ENCODE measurements around the gene FRMD6. TPM values are rescaled to one million over a fixed set of nuclear protein-coding genes. Genes with fewer than 3 reads are reported as not detected.

FRMD6 gene
- total and polyA plus RNA-seq, 9 of the 15 experiments (the other 6 are each of a cell fraction or from before 2014, with no cell fraction given), result 0.11 to 0.92 (median 0.53) TPM

DNA sequence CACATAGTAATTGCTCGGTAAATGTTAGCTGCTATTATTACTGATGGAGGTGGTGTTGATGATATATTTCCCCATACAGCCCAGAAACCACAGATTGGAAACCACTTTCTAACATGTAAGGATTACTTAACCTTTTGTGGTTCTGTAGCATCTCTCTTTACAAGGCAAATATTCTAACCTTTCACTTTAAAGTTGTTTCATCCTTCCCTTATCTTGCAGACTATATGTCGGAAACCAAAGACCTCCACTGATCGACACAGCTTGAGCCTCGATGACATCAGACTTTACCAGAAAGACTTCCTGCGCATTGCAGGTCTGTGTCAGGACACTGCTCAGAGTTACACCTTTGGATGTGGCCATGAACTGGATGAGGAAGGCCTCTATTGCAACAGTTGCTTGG lies 75.8 kb downstream of the FRMD6 start:
- H2AFZ ChIP-seq (ENCODE audit: low read depth, low read length), result no peak overlapping the region
- ATAC-seq (no peak), FAIRE-seq (no peak), DNase-seq (ENCODE audit: extremely low read depth in 1 of 4, low spot score in 3 of 4) (no peak)
- H4K20me1 ChIP-seq (replicated peaks; ENCODE audit: control insufficient read depth, insufficient read depth, low read length), result no peaks in the 10 kb centered on the region
- intact Hi-C loops (cut with micrococcal nuclease), result no loop called here
- H3K27ac ChIP-seq (ENCODE audit: extremely low read depth, low read depth, low read length), result no peak overlapping the region
- WGBS (ENCODE audit: insufficient coverage, low coverage, missing lambda C conversion rate), result 0% methylated on average over 5 of the region's 5 CpGs
- H3K4me1 ChIP-seq (replicated peaks in 1 of 2; ENCODE audit: control insufficient read depth in 2 of 2, insufficient read depth in 2 of 2, low read length in 2 of 2), result no peaks in the 10 kb centered on the region
- in situ Hi-C loops (cut with MboI), result no loop called here
- no peaks in the 10 kb centered on the region for H3K79me2 ChIP-seq (ENCODE audit: control insufficient read depth, insufficient read depth, low read length)
- no peaks in the 10 kb centered on the region for H3K9me1 ChIP-seq (ENCODE audit: control insufficient read depth, insufficient read depth, low read length)
- no peak overlapping the region for H3K4me2 ChIP-seq (ENCODE audit: insufficient read depth, low read length)
- CTCF ChIA-PET (ENCODE audit: low intra/inter-chr PET ratio), result no interaction called here
- no TSS peak for BruUV-seq (replicated peaks)
- POLR2A ChIA-PET, result no interaction called here
- H3K9ac ChIP-seq (ENCODE audit: insufficient read depth in 1 of 2, low read depth in 2 of 2, low read length in 2 of 2), result no peak overlapping the region
- no peaks in the 10 kb centered on the region for H3K9me3 ChIP-seq (replicated peaks; ENCODE audit: control insufficient read depth, insufficient read depth, low read depth, low read length)
- no peaks in the 10 kb centered on the region for H3K36me3 ChIP-seq (ENCODE audit: control insufficient read depth, insufficient read depth, low read length)
- H3K27me3 ChIP-seq (ENCODE audit: control insufficient read depth in 2 of 2, insufficient read depth in 2 of 2, low read length in 2 of 2), result no peaks in the 10 kb centered on the region
- no peak overlapping the region for H3K4me3 ChIP-seq
- TF ChIP-seq RBBP5 (IDR thresholded peaks at IDR 0.05; ENCODE audit: borderline replicate concordance, insufficient read depth, low read length, poor library complexity, severe bottlenecking) (no peak), STAT5B (CRISPR knock-in tag; IDR thresholded peaks at IDR 0.05) (no peak), ZNF696 (CRISPR knock-in tag; conservative IDR thresholded peaks at IDR 0.05) (no peak), ZNF780A (CRISPR knock-in tag; IDR thresholded peaks at IDR 0.05) (no peak), POLR2H (tag; IDR thresholded peaks at IDR 0.05; ENCODE audit: low read depth) (no peak), GTF2E2 (tag; IDR thresholded peaks at IDR 0.05) (no peak), ZNF830 (CRISPR knock-in tag; IDR thresholded peaks at IDR 0.05) (no peak), ZNF143 (CRISPR knock-in tag; IDR thresholded peaks at IDR 0.05) (no peak), ZFP30 (CRISPR knock-in tag; IDR thresholded peaks at IDR 0.05; ENCODE audit: borderline replicate concordance) (no peak), SPI1 (IDR thresholded peaks at IDR 0.05; ENCODE audit: borderline replicate concordance, low read depth, low read length) (no peak), PYGO2 (tag; IDR thresholded peaks at IDR 0.05) (no peak)
- TF ChIP-seq, protein P1, sequence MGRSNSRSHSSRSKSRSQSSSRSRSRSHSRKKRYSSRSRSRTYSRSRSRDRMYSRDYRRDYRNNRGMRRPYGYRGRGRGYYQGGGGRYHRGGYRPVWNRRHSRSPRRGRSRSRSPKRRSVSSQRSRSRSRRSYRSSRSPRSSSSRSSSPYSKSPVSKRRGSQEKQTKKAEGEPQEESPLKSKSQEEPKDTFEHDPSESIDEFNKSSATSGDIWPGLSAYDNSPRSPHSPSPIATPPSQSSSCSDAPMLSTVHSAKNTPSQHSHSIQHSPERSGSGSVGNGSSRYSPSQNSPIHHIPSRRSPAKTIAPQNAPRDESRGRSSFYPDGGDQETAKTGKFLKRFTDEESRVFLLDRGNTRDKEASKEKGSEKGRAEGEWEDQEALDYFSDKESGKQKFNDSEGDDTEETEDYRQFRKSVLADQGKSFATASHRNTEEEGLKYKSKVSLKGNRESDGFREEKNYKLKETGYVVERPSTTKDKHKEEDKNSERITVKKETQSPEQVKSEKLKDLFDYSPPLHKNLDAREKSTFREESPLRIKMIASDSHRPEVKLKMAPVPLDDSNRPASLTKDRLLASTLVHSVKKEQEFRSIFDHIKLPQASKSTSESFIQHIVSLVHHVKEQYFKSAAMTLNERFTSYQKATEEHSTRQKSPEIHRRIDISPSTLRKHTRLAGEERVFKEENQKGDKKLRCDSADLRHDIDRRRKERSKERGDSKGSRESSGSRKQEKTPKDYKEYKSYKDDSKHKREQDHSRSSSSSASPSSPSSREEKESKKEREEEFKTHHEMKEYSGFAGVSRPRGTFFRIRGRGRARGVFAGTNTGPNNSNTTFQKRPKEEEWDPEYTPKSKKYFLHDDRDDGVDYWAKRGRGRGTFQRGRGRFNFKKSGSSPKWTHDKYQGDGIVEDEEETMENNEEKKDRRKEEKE (IDR thresholded peaks at IDR 0.05; ENCODE audit: borderline replicate concordance in 1 of 2, control insufficient read depth in 1 of 2, low read depth in 2 of 2, low read length in 1 of 2), result no peak
- TF ChIP-seq, protein P2, sequence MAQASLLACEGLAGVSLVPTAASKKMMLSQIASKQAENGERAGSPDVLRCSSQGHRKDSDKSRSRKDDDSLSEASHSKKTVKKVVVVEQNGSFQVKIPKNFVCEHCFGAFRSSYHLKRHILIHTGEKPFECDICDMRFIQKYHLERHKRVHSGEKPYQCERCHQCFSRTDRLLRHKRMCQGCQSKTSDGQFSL (CRISPR knock-in tag; IDR thresholded peaks at IDR 0.05), result no peak
- TF ChIP-seq, protein P2 (tag; IDR thresholded peaks at IDR 0.05), result no peak
- TF ChIP-seq, protein P3, sequence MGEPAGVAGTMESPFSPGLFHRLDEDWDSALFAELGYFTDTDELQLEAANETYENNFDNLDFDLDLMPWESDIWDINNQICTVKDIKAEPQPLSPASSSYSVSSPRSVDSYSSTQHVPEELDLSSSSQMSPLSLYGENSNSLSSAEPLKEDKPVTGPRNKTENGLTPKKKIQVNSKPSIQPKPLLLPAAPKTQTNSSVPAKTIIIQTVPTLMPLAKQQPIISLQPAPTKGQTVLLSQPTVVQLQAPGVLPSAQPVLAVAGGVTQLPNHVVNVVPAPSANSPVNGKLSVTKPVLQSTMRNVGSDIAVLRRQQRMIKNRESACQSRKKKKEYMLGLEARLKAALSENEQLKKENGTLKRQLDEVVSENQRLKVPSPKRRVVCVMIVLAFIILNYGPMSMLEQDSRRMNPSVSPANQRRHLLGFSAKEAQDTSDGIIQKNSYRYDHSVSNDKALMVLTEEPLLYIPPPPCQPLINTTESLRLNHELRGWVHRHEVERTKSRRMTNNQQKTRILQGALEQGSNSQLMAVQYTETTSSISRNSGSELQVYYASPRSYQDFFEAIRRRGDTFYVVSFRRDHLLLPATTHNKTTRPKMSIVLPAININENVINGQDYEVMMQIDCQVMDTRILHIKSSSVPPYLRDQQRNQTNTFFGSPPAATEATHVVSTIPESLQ (CRISPR knock-in tag; IDR thresholded peaks at IDR 0.05), result no peak
- TF ChIP-seq, protein P4, sequence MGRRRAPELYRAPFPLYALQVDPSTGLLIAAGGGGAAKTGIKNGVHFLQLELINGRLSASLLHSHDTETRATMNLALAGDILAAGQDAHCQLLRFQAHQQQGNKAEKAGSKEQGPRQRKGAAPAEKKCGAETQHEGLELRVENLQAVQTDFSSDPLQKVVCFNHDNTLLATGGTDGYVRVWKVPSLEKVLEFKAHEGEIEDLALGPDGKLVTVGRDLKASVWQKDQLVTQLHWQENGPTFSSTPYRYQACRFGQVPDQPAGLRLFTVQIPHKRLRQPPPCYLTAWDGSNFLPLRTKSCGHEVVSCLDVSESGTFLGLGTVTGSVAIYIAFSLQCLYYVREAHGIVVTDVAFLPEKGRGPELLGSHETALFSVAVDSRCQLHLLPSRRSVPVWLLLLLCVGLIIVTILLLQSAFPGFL (CRISPR knock-in tag; IDR thresholded peaks at IDR 0.05), result no peak
